ENCODE measurements around the gene SYTL2. TPM values are rescaled to one million over a fixed set of nuclear protein-coding genes. Genes with fewer than 3 reads are reported as not detected.

SYTL2 gene
- total RNA-seq, 2 donors from 2014 or later = 168 to 170 TPM

- Histone ChIP-seq H3K27me3 (no peaks in the 10 kb centered on the region), H3K9ac (ENCODE audit: low read depth in 2 of 2, low read length in 2 of 2) (no peak overlapping the region), H3K9me3 (no peaks in the 10 kb centered on the region), H3K4me3 (no peak overlapping the region), H3K4me1 (no peaks in the 10 kb centered on the region), H3K27ac (no peak overlapping the region), H3K36me3 (no peaks in the 10 kb centered on the region)
- intact Hi-C loops (cut with DNase I) = no loop called here
- TF ChIP-seq, protein P1, sequence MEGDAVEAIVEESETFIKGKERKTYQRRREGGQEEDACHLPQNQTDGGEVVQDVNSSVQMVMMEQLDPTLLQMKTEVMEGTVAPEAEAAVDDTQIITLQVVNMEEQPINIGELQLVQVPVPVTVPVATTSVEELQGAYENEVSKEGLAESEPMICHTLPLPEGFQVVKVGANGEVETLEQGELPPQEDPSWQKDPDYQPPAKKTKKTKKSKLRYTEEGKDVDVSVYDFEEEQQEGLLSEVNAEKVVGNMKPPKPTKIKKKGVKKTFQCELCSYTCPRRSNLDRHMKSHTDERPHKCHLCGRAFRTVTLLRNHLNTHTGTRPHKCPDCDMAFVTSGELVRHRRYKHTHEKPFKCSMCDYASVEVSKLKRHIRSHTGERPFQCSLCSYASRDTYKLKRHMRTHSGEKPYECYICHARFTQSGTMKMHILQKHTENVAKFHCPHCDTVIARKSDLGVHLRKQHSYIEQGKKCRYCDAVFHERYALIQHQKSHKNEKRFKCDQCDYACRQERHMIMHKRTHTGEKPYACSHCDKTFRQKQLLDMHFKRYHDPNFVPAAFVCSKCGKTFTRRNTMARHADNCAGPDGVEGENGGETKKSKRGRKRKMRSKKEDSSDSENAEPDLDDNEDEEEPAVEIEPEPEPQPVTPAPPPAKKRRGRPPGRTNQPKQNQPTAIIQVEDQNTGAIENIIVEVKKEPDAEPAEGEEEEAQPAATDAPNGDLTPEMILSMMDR (IDR thresholded peaks at IDR 0.05) = no peak
- DNase-seq = no peak
These were observed 106.0 kb downstream of the SYTL2 start for GRCh38 chr11:85704967-85705366.

- Histone ChIP-seq H3K27me3 (no peaks in the 10 kb centered on the region), H3K4me3 (no peak overlapping the region), H3K9ac (ENCODE audit: low read depth in 2 of 2, low read length in 2 of 2) (no peak overlapping the region), H3K9me3 (no peaks in the 10 kb centered on the region), H3K4me1 (no peaks in the 10 kb centered on the region), H3K27ac (no peak overlapping the region), H3K36me3 (no peaks in the 10 kb centered on the region)
- intact Hi-C loops (cut with DNase I) = loop anchor here (10.0 kb wide), 1 partner anchor 155 kb away; the partner anchor contains the start of gene CCDC83
- DNase-seq = no peak
- TF ChIP-seq, protein P1 (IDR thresholded peaks at IDR 0.05) = no peak
These were observed 110.8 kb downstream of the SYTL2 start for GRCh38 chr11:85699957-85700741.

DNA sequence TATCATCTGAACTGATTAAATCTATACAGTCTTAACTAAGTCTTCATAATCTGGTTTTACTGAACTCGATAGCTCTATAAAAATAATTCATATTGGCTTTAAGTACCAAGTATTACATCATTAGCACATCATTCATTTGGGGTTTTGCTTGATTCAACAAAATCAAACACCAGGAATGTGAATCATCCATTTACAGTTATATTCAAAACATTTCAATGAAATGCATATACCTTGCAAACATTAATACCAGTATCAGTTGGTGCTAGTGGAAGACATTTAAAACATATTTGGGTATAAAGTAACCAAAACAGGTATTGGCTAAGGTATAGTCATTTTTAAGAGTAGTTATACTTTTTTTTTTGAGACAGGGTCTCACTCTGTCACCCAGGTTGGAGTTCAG lies 112.7 kb downstream of the SYTL2 start:
- H3K9ac ChIP-seq (ENCODE audit: low read depth in 2 of 2, low read length in 2 of 2) = no peak overlapping the region
- H3K27ac ChIP-seq = no peak overlapping the region
- DNase-seq = no peak
- H3K9me3 ChIP-seq = no peaks in the 10 kb centered on the region
- TF ChIP-seq, protein P1 (IDR thresholded peaks at IDR 0.05) = no peak
- no peaks in the 10 kb centered on the region for H3K4me1 ChIP-seq
- intact Hi-C loops (cut with DNase I) = loop anchor here (10.0 kb wide), 1 partner anchor 157 kb away; the partner anchor contains the start of gene CCDC83
- no peak overlapping the region for H3K4me3 ChIP-seq
- no peaks in the 10 kb centered on the region for H3K27me3 ChIP-seq
- no peaks in the 10 kb centered on the region for H3K36me3 ChIP-seq

GRCh38 chr11:85697747-85698146 lies 113.2 kb downstream of the SYTL2 start:
- H3K27me3 ChIP-seq = no peaks in the 10 kb centered on the region
- no peaks in the 10 kb centered on the region for H3K36me3 ChIP-seq
- H3K4me1 ChIP-seq = no peaks in the 10 kb centered on the region
- no peaks in the 10 kb centered on the region for H3K9me3 ChIP-seq
- TF ChIP-seq, protein P1 (IDR thresholded peaks at IDR 0.05) = no peak
- DNase-seq = no peak
- no peak overlapping the region for H3K27ac ChIP-seq
- no peak overlapping the region for H3K4me3 ChIP-seq
- H3K9ac ChIP-seq (ENCODE audit: low read depth in 2 of 2, low read length in 2 of 2) = no peak overlapping the region
- intact Hi-C loops (cut with DNase I) = loop anchor here (10.0 kb wide), 1 partner anchor 157 kb away; the partner anchor contains the start of gene CCDC83

DNA sequence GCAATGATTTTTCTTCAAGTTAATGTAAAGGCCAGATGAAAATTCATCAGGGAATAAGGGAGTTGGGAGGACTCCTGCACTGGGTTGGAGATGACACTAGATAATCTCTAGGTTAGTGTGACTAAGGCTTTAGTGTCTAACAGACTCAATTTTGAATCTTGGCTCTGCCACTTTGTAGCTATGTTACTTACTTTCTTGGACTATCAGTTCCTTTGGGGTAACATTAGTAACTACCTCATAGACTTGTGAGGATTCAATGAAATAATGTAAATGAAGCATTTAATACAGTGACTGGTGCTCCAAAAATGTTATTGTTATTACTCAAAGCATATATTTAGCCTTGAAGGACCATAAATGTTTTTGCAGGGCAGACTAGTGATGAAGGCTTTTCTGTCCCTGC lies 115.4 kb downstream of the SYTL2 start:
- no peaks in the 10 kb centered on the region for H3K9me3 ChIP-seq
- no peak overlapping the region for H3K9ac ChIP-seq (ENCODE audit: low read depth in 2 of 2, low read length in 2 of 2)
- no peaks in the 10 kb centered on the region for H3K4me1 ChIP-seq
- no peaks in the 10 kb centered on the region for H3K27me3 ChIP-seq
- DNase-seq = no peak
- no peak overlapping the region for H3K27ac ChIP-seq
- TF ChIP-seq, protein P1 (IDR thresholded peaks at IDR 0.05) = no peak
- no peak overlapping the region for H3K4me3 ChIP-seq
- H3K36me3 ChIP-seq = no peaks in the 10 kb centered on the region
- intact Hi-C loops (cut with DNase I) = loop anchor here (10.0 kb wide), 1 partner anchor 159 kb away; the partner anchor contains the start of gene CCDC83

All from colonic mucosa (tissue), 4 donors.